OCI-LY3 (cell line): ENCODE results near the gene TTC4.

Source experiments
- H2AFZ ChIP-seq: fragments of 200-600, 300-600 bp; shearing (Covaris generic); 2 replicates; pipeline ENCODE4 v1.6.0; 2014; ENCODE audit warnings: antibody characterized with exemption, low read depth, low read length
- H3K27ac ChIP-seq: fragments of 200-600, 300-600 bp; sonication (generic); 2 replicates; pipeline ENCODE4 v1.5.1; 2014; ENCODE audit warnings: mild to moderate bottlenecking, low read length, moderate library complexity, mixed read lengths
- H3K27me3 ChIP-seq: fragments of 200-600, 300-600 bp; sonication (generic); 2 replicates; pipeline ENCODE4 v1.6.1; 2014; ENCODE audit warnings: low read depth, low read length, mixed read lengths
- H3K36me3 ChIP-seq: fragments of 200-600, 300-600 bp; sonication (generic); replicated peaks from 2 replicates; pipeline ENCODE3; 2014; ENCODE audit warnings: low read depth, low read length, mixed read lengths
- H3K4me1 ChIP-seq: fragments of 300-600, 200-600 bp; sonication (generic); 2 replicates; pipeline ENCODE4 v1.6.1; 2014; ENCODE audit warnings: low read length, mixed read lengths
- H3K4me2 ChIP-seq: fragments of 200-600, 300-600 bp; sonication (generic); 2 replicates; pipeline ENCODE4 v1.6.1; 2014; ENCODE audit warnings: low read length, mixed read lengths
- H3K4me3 ChIP-seq: fragments of 300-600, 200-600 bp; sonication (generic); 2 replicates; pipeline ENCODE4 v1.5.1; 2014; ENCODE audit warnings: antibody characterized with exemption, mild to moderate bottlenecking, low read length, moderate library complexity
- H3K79me2 ChIP-seq: fragments of 300-600, 200-600 bp; shearing (Covaris generic); 2 replicates; pipeline ENCODE4 v1.6.1; 2014; ENCODE audit warnings: mild to moderate bottlenecking, low read length, mixed read lengths
- H3K9ac ChIP-seq: fragments of 300-600, 200-600 bp; shearing (Covaris generic); 2 replicates; pipeline ENCODE4 v1.6.0; 2014; ENCODE audit warnings: mild to moderate bottlenecking, low read length, moderate library complexity
- H3K9me3 ChIP-seq: fragments of 200-600, 300-600 bp; shearing (Covaris generic); 2 replicates; pipeline ENCODE4 v1.6.1; 2014; ENCODE audit warnings: low read length, mixed read lengths; ENCODE audit not compliant: insufficient read depth
- H4K20me1 ChIP-seq: fragments of 200-600, 300-600 bp; sonication (generic); 2 replicates; pipeline ENCODE4 v1.6.1; 2016; ENCODE audit warnings: low read length, mixed read lengths; ENCODE audit not compliant: insufficient read depth
- EZH2phosphoT487 ChIP-seq: fragments of 200-600 bp; shearing (Covaris generic); IDR thresholded peaks from 2 replicates; pipeline ENCODE4 v1.6.1; 2018; ENCODE audit warnings: antibody characterized with exemption, mixed run types, low read depth
- TF ChIP-seq, protein P1 (sequence below): fragments of 200-600, 300-600 bp; sonication (generic); IDR thresholded peaks from 2 replicates; pipeline ENCODE4 v1.5.1; 2014; ENCODE audit warnings: antibody characterized with exemption, low read length, low read depth

TTC4 gene

DNA sequence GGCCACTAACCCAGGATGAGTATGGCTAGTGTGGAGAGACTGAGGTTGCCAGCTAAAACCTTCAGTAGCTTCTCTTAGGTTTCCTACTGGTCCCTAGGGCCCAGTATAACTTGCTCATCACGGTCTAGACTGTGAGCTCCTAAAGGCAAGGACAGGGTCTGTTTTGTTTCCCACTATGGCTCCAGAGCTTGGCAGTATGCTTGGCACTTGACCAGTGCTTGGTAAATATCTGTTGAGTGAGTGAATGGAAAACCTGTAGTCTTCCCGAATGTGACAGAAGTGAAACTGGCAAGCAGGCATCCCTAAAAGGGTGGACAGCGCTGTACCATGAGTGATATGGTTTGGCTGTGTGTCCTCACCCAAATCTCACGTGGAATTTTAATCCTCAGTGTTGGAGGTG lies 61.8 kb downstream of the TTC4 start:
- Histone ChIP-seq H3K27ac (no peak overlapping the region), H2AFZ (no peak overlapping the region), H3K27me3 (no peaks in the 10 kb centered on the region), H3K9ac (no peak overlapping the region), H3K4me1 (no peaks in the 10 kb centered on the region), H3K4me3 (no peak overlapping the region), H3K79me2 (no peaks in the 10 kb centered on the region), H3K9me3 (no peaks in the 10 kb centered on the region), H3K4me2 (no peak overlapping the region), H4K20me1 (no peaks in the 10 kb centered on the region), H3K36me3 (no peaks in the 10 kb centered on the region)
- no peak for TF ChIP-seq EZH2phosphoT487
- TF ChIP-seq, protein P1, sequence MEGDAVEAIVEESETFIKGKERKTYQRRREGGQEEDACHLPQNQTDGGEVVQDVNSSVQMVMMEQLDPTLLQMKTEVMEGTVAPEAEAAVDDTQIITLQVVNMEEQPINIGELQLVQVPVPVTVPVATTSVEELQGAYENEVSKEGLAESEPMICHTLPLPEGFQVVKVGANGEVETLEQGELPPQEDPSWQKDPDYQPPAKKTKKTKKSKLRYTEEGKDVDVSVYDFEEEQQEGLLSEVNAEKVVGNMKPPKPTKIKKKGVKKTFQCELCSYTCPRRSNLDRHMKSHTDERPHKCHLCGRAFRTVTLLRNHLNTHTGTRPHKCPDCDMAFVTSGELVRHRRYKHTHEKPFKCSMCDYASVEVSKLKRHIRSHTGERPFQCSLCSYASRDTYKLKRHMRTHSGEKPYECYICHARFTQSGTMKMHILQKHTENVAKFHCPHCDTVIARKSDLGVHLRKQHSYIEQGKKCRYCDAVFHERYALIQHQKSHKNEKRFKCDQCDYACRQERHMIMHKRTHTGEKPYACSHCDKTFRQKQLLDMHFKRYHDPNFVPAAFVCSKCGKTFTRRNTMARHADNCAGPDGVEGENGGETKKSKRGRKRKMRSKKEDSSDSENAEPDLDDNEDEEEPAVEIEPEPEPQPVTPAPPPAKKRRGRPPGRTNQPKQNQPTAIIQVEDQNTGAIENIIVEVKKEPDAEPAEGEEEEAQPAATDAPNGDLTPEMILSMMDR, result no peak

DNA sequence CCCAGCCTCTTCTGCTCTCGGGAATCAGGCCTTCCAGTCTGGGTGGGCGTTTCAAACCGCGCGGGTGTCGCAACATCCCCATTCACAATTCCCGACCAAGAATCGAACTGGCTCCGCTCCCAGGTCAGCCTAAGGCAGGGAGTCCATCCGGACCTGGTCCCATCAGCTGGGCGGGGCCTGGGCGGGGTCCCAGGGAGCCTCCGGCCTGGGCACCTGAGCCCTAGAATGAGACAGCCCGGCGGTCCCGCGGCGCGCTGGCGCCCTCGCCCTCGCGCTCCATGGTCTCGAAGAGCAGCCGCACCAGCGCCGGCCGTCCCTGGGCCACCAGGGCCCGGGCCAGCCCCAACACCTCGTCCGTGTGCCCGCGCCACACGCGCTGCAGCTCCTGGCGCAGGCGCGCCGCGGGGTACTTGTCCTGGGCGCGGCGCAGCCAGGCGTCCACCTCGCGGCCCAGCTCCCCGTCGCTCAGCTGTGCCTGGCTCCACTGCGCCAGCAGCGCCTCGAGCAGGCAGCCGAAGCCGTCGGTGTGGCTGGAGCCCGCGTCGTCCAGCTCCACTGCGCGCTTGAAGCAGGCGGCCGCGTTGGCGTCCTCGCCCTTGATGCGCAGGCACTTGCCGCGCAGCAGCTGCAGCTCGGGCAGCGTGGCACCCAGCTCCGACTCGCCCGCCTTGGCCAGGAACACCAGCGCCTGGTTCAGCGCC lies 65.5 kb downstream of the TTC4 start:
- H3K27ac ChIP-seq, result no peak overlapping the region
- no peak overlapping the region for H3K4me2 ChIP-seq
- no peaks in the 10 kb centered on the region for H3K9me3 ChIP-seq
- H2AFZ ChIP-seq, result no peak overlapping the region
- no peak for TF ChIP-seq EZH2phosphoT487
- TF ChIP-seq, protein P1, result no peak
- no peaks in the 10 kb centered on the region for H3K27me3 ChIP-seq
- no peaks in the 10 kb centered on the region for H3K4me1 ChIP-seq
- no peak overlapping the region for H3K9ac ChIP-seq
- no peaks in the 10 kb centered on the region for H4K20me1 ChIP-seq
- H3K4me3 ChIP-seq, result no peak overlapping the region
- no peaks in the 10 kb centered on the region for H3K79me2 ChIP-seq
- H3K36me3 ChIP-seq, result no peaks in the 10 kb centered on the region

DNA sequence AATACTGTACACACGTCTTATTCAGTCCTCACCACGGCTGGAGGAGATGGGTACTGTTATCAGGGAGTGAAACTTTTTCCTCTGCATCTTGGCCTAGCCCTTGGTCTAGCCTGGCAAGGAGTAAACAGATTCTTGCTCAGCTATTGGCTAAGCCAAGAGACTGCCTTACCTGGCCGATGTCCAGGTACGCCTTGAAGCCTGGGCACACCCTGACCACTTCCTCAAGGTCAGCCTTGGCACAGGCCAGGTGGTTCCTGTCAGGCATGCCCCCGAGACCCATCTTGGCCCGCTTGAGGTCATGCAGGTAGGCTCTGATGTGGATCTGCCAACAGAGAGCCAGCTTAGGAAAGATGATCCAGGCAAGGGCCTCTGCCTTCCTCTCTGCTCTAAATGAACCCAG lies 66.5 kb downstream of the TTC4 start:
- Histone ChIP-seq H3K27ac (no peak overlapping the region), H3K9me3 (no peaks in the 10 kb centered on the region), H3K4me3 (no peak overlapping the region), H3K4me1 (no peaks in the 10 kb centered on the region), H3K36me3 (no peaks in the 10 kb centered on the region), H3K9ac (no peak overlapping the region), H3K79me2 (no peaks in the 10 kb centered on the region), H3K27me3 (no peaks in the 10 kb centered on the region), H3K4me2 (no peak overlapping the region), H2AFZ (no peak overlapping the region), H4K20me1 (no peaks in the 10 kb centered on the region)
- TF ChIP-seq EZH2phosphoT487, result no peak
- TF ChIP-seq, protein P1, result no peak

DNA sequence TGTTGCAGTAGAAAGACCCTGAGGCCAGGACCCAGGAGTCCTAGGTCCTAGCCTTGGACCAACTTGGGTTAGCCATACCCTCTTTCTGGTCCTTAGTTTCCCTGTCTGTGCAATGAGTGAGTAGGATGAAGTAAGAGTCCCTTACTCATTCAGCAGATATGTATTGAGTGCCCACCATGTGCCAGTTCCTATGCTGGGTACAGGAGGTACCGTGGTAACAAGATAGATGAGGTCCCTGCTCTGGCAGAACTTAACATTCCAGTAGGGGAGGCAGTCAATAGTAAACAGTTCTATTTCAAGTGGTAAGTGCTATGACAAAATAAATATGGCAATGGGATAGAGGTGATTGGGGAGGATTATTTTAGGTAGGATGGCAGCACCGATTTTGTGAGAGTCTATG lies 66.9 kb downstream of the TTC4 start:
- no peaks in the 10 kb centered on the region for H3K27me3 ChIP-seq
- H3K4me1 ChIP-seq, result no peaks in the 10 kb centered on the region
- no peak for TF ChIP-seq EZH2phosphoT487
- TF ChIP-seq, protein P1, result no peak
- no peak overlapping the region for H3K9ac ChIP-seq
- H3K4me2 ChIP-seq, result no peak overlapping the region
- H3K36me3 ChIP-seq, result no peaks in the 10 kb centered on the region
- no peak overlapping the region for H2AFZ ChIP-seq
- no peaks in the 10 kb centered on the region for H4K20me1 ChIP-seq
- H3K79me2 ChIP-seq, result no peaks in the 10 kb centered on the region
- no peak overlapping the region for H3K27ac ChIP-seq
- H3K4me3 ChIP-seq, result no peak overlapping the region
- H3K9me3 ChIP-seq, result no peaks in the 10 kb centered on the region
